ENCODE data around the gene SLC2A5. TPM values are rescaled to one million over a fixed set of nuclear protein-coding genes. Genes with fewer than 3 reads are reported as not detected.

Gene SLC2A5
- total and polyA plus RNA-seq, 5 experiments from 2014 or later, result 0.49 to 0.55 TPM; not detected in 3

DNA sequence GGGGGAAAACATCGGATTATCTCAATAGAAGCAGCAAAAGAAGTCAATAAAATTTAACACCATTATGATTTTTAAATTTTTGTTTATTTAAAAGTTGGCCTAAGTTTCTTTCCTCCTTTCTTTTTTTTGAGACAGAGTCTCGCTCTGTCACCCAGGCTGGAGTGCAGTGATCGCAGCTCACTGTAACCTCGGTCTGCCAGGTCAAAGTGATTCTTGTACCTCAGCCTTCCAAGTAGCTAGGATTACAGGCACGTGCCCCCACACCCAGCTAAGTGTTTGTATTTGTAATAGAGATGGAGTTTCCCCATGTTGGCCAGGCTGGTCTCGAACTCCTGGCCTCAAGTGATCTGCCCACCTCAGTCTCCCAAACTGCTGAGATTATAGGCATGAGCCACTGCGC, 20.9 kb downstream of the SLC2A5 start:
- no peak for DNase-seq
- Mint-ChIP-seq H3K4me3 (no peak overlapping the region), H3K36me3 (no peaks in the 10 kb centered on the region), H3K9me3 (no peaks in the 10 kb centered on the region), H3K27me3 (peaks cover 0 to 1% (median 0%) of the 10 kb centered on the region in 5 donors), H3K4me1 (no peaks in the 10 kb centered on the region), H3K27ac (no peak overlapping the region)
- POLR2A ChIA-PET, result no interaction called here
- ATAC-seq, result no peak

DNA sequence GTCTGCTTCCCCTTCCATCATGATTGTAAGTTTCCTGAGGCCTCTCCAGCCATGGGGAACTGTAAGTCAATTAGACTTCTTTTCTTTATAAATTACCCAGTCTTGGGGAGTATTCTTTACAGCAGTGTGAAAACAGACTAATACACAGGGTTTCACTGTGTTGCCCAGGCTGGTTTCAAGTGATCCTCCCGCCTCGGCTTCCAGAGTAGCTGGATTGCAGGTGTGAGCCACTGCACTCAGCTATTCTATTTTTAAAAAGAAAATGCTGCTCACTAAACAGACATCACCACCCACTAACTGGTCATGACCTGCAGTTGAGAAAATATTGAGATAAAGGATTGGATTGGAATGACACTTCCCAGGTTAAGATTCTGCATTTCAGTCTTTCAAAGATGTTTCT, 22.4 kb downstream of the SLC2A5 start:
- Mint-ChIP-seq H3K36me3 (no peaks in the 10 kb centered on the region), H3K4me3 (no peak overlapping the region), H3K27ac (peak overlapping the region in 1 of 10 donors; percentile 39), H3K9me3 (no peaks in the 10 kb centered on the region), H3K27me3 (peaks cover 0 to 1% (median 0%) of the 10 kb centered on the region in 5 donors), H3K4me1 (no peaks in the 10 kb centered on the region)
- no peak for DNase-seq
- no peak for ATAC-seq
- POLR2A ChIA-PET, result no interaction called here

DNA sequence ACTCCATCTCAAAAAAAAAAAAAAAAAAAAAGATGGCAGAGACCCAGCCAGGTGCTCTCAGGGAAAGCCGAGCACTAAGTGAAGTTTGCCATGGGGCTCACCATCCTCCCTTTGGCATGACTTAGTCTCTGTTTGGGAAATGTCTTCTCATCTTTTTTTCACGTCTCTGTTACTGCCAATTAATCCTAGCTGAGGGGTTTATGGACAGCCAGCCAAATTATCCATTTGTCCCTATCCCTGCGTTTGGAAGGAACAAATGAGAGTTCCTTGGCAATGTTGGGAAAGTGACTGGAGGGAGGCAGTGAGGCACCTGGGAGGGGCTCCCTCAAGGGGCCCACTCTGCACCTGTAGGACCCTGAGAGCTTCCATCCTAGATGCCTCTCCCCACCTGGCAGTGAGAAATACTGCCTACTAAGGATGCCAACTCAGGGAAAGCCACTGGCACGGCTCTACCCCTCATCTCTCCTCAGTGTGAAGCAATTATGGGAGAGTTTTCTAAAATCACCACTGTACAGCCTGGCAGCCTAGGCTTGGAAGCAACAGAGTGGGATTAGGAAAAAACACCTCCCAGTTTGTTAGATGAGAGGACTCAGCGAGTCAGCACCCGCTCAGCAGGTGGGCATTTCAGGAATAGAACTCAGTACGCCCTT, 23.4 kb downstream of the SLC2A5 start:
- Mint-ChIP-seq H3K9me3 (no peaks in the 10 kb centered on the region), H3K27me3 (peaks cover 0 to 1% (median 0%) of the 10 kb centered on the region in 5 donors), H3K36me3 (no peaks in the 10 kb centered on the region), H3K4me3 (no peak overlapping the region), H3K4me1 (no peaks in the 10 kb centered on the region), H3K27ac (no peak overlapping the region)
- DNase-seq, result no peak
- no peak for ATAC-seq
- POLR2A ChIA-PET, result no interaction called here

DNA sequence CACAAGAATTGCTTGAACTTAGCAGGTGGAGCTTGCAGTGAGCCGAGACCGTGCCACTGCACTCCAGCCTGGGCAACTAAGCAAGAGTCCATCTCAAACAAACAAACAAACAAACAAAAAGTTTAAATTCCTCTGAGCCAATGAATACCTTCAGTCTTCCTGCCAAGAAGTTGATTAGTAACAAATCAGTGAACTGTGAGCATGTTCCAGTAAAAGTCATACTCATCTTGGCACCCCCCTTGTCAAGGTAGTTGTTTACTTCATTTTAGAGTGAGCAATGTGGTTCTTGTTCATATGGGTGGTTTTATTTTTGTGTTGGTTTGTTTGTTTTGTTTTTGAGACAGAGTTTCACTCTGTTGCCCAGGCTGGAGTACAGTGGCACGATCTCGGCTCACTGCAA, 25.2 kb downstream of the SLC2A5 start:
- H3K4me3 Mint-ChIP-seq, result no peak overlapping the region
- DNase-seq, result no peak
- no peak overlapping the region for H3K27ac Mint-ChIP-seq
- no peaks in the 10 kb centered on the region for H3K9me3 Mint-ChIP-seq
- no peaks in the 10 kb centered on the region for H3K4me1 Mint-ChIP-seq
- ATAC-seq, result no peak
- peaks cover 0 to 1% (median 0%) of the 10 kb centered on the region in 5 donors for H3K27me3 Mint-ChIP-seq
- no peaks in the 10 kb centered on the region for H3K36me3 Mint-ChIP-seq
- POLR2A ChIA-PET, result no interaction called here

DNA sequence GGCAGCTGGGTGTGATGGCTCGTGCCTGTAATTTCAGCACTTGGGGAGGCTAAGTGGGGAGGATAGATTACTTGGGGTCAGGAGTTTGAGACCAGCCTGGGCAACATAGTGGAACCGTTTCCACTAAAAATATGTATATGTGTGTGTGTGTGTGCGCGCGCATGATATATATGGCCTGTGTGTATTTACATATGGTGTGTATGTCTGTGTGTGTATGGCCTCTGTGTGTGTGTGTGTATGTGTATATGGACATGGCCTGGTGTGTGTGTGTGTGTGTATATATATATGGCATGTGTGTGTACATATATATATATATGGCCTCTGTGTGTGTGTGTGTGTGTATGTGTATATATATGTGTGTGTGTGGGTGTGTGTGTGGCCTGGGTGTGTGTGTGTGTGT, 27.2 kb downstream of the SLC2A5 start:
- H3K4me3 Mint-ChIP-seq, result no peak overlapping the region
- H3K9me3 Mint-ChIP-seq, result no peaks in the 10 kb centered on the region
- DNase-seq (no peak), ATAC-seq (no peak)
- POLR2A ChIA-PET, result no interaction called here
- peaks cover 0 to 5% (median 0%) of the 10 kb centered on the region in 4 donors for H3K4me1 Mint-ChIP-seq
- H3K36me3 Mint-ChIP-seq, result no peaks in the 10 kb centered on the region
- peaks cover 0 to 3% (median 0%) of the 10 kb centered on the region in 5 donors for H3K27me3 Mint-ChIP-seq
- no peak overlapping the region for H3K27ac Mint-ChIP-seq

DNA sequence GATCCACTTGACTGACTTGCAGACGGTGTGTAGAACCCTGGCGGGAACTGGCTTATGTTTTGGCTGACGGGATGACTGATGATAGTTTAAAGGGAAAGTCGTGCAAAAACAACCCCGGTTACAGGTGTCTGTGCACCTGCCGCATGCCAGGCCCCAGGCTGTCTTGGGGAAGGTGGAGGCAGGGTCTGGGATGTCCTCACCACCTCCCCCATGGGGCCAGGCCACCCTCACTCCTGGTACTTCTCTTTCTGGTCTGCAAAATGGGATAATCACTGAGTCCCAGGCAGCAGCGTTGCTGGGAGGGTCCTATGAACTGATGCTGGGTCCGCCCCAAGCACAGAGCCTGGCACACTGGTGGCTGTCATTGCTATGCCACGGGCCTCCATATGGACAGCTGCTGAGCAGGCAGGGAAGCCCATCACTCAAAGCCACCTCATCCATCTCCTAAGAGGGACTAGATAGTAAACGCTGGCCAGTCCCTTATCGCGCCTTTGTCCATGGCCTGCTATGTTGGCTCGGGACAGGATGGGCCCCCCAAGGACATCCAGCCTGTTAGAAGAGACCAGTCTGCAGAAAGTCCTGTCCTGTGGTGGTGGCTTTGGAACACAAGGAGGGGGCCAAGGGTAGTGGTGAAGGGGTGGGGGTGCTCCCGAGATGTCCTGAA, 28.2 kb downstream of the SLC2A5 start:
- ATAC-seq (no peak), DNase-seq (no peak)
- Mint-ChIP-seq H3K9me3 (peaks cover 0 to 2% (median 0%) of the 10 kb centered on the region in 9 donors), H3K4me1 (peaks cover 0 to 10% (median 0%) of the 10 kb centered on the region in 4 donors), H3K4me3 (no peak overlapping the region), H3K36me3 (no peaks in the 10 kb centered on the region), H3K27ac (no peak overlapping the region), H3K27me3 (peaks cover 0 to 3% (median 0%) of the 10 kb centered on the region in 5 donors)
- POLR2A ChIA-PET, result no interaction called here

DNA sequence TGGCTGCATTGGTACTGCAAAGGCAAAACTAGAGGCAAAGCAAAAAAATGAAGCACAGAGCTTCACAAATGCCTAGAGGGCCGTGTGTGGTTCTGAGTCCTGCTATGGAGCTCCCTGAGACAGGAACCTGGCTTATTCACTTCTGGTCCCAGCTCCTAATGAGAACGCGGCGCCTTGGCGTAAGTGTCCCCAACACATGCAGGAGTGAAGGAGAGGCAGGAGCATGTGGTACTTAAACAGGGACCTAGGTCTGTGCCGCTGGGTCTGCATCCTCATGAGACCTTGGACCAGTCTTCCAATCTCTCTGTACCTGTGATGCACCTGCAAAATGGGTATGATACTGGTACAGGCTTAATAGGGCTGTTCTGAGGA, 28.8 kb downstream of the SLC2A5 start:
- peak overlapping the region in 1 of 10 donors; percentile 34 for H3K27ac Mint-ChIP-seq
- H3K27me3 Mint-ChIP-seq, result peaks cover 0 to 3% (median 0%) of the 10 kb centered on the region in 5 donors
- H3K4me1 Mint-ChIP-seq, result peaks cover 0 to 10% (median 0%) of the 10 kb centered on the region in 4 donors
- no peak overlapping the region for H3K4me3 Mint-ChIP-seq
- ATAC-seq, result no peak
- no peak for DNase-seq
- peaks cover 0 to 5% (median under 1%) of the 10 kb centered on the region in 3 donors for H3K36me3 Mint-ChIP-seq
- POLR2A ChIA-PET, result no interaction called here
- peaks cover 0 to 5% (median 3%) of the 10 kb centered on the region in 9 donors for H3K9me3 Mint-ChIP-seq

DNA sequence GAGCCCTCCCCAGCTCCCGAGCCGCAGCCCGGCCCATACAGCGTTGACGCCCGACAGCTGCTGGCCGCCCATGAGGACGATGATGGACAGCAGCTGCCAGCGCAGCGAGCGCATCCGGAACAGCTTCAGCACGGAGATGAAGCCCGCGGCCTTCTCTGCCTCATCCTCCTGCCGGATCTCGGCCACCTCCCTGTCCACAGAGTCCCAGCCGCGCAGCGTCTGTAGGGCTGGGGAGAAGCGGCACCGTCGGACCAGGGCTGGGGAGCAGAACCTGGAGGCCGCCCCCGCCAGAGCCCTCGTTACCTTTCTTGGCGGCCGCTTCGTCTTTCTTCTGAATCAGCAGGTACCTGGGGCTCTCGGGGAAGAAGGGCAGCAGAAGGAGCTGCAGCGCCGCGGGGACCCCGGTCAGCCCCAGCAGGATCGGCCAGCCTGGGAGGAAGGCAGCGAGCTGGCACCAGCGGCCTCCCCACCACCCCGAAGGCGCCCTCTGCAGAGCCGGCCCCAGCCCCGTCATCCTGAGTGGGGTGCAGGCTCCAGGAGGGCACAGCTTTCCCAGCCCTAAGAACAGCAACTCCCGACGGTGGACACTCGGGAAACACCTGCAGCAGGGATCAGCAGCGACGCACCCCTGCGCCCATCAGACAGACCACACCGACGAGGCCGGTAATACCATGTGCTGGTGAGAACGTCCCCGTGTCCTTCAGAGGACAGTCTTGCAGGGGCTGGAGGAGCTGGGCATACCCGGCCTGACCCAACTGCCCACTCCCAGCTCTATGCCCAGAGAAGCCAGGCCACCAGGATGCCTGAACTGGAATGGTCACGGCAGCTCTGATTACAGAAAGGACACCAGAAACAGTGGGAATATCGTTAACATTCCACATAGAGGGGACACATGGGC, 29.4 kb downstream of the SLC2A5 start:
- no peak overlapping the region for H3K4me3 Mint-ChIP-seq
- H3K4me1 Mint-ChIP-seq, result peaks cover 0 to 10% (median 0%) of the 10 kb centered on the region in 4 donors
- no peak overlapping the region for H3K27ac Mint-ChIP-seq
- H3K36me3 Mint-ChIP-seq, result peaks cover 0 to 11% (median 6%) of the 10 kb centered on the region in 3 donors
- peaks cover 0 to 6% (median 0%) of the 10 kb centered on the region in 5 donors for H3K27me3 Mint-ChIP-seq
- POLR2A ChIA-PET, result no interaction called here
- peaks cover 0 to 11% (median 8%) of the 10 kb centered on the region in 9 donors for H3K9me3 Mint-ChIP-seq
- DNase-seq (no peak), ATAC-seq (no peak)

DNA sequence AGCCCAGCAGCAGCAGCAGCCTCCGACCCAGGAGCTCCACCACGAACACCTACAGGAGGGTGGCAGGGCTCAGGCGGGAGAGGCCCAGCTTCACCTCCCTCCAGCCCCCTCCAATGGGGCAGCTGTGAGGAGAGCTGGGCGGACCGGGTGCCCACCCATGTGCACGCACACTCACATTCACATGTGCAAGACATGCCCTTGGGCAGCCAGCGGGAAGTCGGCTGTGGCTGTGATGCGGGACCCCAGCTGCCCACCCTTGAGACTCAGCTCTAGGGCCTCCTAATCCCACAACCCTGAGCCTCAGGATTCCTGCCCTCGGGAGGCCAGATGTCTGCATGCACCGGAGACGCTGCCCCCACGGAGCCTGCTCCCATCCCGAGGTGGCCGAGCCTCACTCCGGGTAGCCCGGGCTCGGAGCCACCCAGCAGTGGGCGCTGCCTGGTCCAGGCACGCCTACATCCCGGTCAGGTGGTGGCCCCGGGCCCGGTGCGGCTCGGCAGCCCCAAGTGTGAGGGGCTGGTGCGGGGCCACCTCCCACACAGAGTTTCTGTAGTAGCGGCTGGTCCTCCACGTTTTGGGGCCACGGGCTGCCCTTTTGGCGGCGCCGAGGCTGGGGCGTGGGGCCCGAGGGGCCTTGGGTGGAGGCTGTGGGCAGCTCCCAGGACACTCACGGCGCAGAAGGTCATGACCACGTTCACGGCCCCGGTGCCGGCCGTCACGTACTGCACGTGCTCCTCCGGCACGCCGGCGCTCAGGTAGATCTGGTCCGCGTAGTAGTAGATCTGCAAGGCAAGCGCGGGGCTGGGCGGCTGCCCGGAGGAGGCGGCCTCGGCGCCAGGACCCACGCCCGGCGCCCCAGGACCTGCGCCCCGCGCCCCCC, 30.3 kb downstream of the SLC2A5 start:
- no peak overlapping the region for H3K4me3 Mint-ChIP-seq
- H3K9me3 Mint-ChIP-seq, result peaks cover 0 to 20% (median 15%) of the 10 kb centered on the region in 9 donors
- DNase-seq (no peak), ATAC-seq (no peak)
- H3K4me1 Mint-ChIP-seq, result peaks cover 0 to 10% (median 0%) of the 10 kb centered on the region in 4 donors
- peaks cover 0 to 8% (median 2%) of the 10 kb centered on the region in 5 donors for H3K27me3 Mint-ChIP-seq
- H3K27ac Mint-ChIP-seq, result no peak overlapping the region
- H3K36me3 Mint-ChIP-seq, result peaks cover 0 to 20% (median 6%) of the 10 kb centered on the region in 3 donors
- POLR2A ChIA-PET, result no interaction called here

DNA sequence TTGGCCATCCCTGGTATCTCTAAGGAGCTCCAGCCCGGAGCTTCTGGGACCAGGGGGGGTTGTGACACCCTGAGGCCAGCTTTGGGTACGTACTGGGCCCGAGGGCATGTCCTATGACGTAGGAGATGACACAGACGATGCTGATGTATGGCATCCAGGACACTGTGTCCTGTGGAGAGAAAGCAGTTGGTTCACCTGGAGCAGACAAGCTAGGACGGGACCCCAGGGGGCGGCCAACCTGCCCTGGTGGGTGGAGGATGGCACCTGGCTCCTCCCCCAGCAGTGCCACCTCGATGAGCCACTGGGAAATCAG, 31.1 kb downstream of the SLC2A5 start:
- H3K27ac Mint-ChIP-seq, result no peak overlapping the region
- POLR2A ChIA-PET, result no interaction called here

DNA sequence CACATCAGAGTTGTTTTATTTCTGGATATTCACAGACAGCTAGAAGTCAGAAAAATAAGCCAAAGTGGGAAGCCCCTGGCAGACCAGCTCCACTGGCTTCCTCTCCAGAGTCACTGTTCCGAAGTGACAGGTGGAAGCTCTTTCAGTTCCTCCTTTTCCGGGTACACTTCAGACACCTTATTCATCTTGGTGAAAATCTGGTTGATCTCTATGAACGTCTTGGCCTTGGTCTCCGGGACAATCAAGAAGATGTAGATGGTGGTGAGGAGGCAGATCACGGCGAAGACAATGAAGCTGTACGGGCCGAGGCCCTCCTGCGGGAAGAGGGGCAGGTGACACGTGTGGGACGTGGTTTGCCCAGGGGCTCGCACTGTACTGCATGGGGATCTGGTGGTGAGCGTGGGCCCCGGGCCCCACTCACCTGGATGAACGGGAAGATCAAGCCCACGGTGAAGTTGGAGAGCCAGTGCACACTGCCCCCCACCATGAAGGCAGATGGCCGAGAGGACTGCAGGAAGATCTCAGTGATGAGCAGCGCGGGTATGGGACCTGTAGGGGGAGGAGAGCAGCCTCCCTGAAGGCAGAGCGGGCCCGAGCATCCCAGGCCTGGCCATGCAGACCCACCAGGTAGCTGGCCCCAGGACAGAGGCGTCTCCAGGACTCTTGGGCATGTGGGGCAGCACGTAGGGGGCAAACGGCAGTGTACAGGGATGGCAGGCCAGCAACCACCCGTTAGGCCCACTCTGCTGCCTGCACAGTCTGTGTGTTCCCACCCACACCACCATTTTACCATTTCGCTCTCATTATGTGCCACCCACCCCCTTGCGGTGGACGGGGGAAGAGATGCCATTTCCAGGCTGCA, 31.7 kb downstream of the SLC2A5 start:
- POLR2A ChIA-PET, result no interaction called here
- Mint-ChIP-seq H3K27me3 (peaks cover 0 to 15% (median 2%) of the 10 kb centered on the region in 5 donors), H3K27ac (peak overlapping the region in 2 of 10 donors; percentile 20 to 67), H3K4me3 (peak overlapping the region in 1 of 10 donors; percentile 13), H3K4me1 (peaks cover 0 to 10% (median 0%) of the 10 kb centered on the region in 4 donors), H3K36me3 (peaks cover 0 to 22% (median 8%) of the 10 kb centered on the region in 3 donors), H3K9me3 (peaks cover 0 to 24% (median 16%) of the 10 kb centered on the region in 9 donors)
- ATAC-seq, result no peak
- no peak for DNase-seq

More for the DNA sequence above, 31.1 kb downstream of the SLC2A5 start:
- Mint-ChIP-seq H3K36me3 (peaks cover 0 to 22% (median 8%) of the 10 kb centered on the region in 3 donors), H3K4me3 (no peak overlapping the region), H3K4me1 (peaks cover 0 to 10% (median 0%) of the 10 kb centered on the region in 4 donors), H3K9me3 (peaks cover 0 to 24% (median 16%) of the 10 kb centered on the region in 9 donors), H3K27me3 (peaks cover 0 to 15% (median 2%) of the 10 kb centered on the region in 5 donors)
- no peak for DNase-seq
- no peak for ATAC-seq
